IMR-90 (cell line): ENCODE results near the gene FBXO33. TPM values are rescaled to one million over a fixed set of nuclear protein-coding genes. Genes with fewer than 3 reads are reported as not detected.

Source experiments
- ATAC-seq: fragments of 200-7000 bp; cut with Tn5 transposase; 2 replicates; pipeline ENCODE4 v1.9.1; 2020; ENCODE audit warnings: low read depth, mild to moderate bottlenecking, moderate library complexity
- BruUV-seq: library from RNA; stranded (reverse); fragments of 400-500 nt; replicated peaks from 2 replicates; lab custom pipeline; 2021; lab: Mats Ljungman, UMichigan
- CTCF ChIA-PET: fragments of 300-600 bp; formaldehyde crosslinking; extraction: SDS; loops from one replicate; lab custom pipeline; 2021; ENCODE audit warnings: antibody characterized with exemption; lab: Yijun Ruan, JAX
- POLR2A ChIA-PET: fragments of 300-600 bp; sonication (Branson Sonifier 250); formaldehyde crosslinking; loops from one replicate; lab custom pipeline; 2022; ENCODE audit warnings: antibody characterized with exemption; ENCODE audit not compliant: unreplicated experiment; lab: Charles Lee
- DNase-seq: peaks from one replicate; pipeline ENCODE4 v3.0.0; 2013
- H2AFZ ChIP-seq: replicated peaks from 2 replicates; pipeline ENCODE3; 2013; ENCODE audit warnings: low read length, mild to moderate bottlenecking; ENCODE audit not compliant: poor library complexity
- H2AK5ac ChIP-seq: 2 replicates; pipeline ENCODE4 v1.6.1; 2013; ENCODE audit warnings: low read depth, low read length, inconsistent platforms
- H2AK9ac ChIP-seq: replicated peaks from 2 replicates; pipeline ENCODE3; 2013; ENCODE audit warnings: mild to moderate bottlenecking, low read depth, low read length, moderate library complexity; ENCODE audit not compliant: poor library complexity
- H2BK120ac ChIP-seq: 2 replicates; pipeline ENCODE4 v1.6.1; 2013; ENCODE audit warnings: low read depth, low read length, inconsistent platforms
- H2BK15ac ChIP-seq: 3 replicates; pipeline ENCODE4 v1.6.1; 2013; ENCODE audit warnings: low read depth, low read length, inconsistent platforms
- H2BK20ac ChIP-seq: 2 replicates; pipeline ENCODE4 v1.6.1; 2013; ENCODE audit warnings: low read depth, mild to moderate bottlenecking, inconsistent platforms, low read length, moderate library complexity
- H2BK5ac ChIP-seq: 2 replicates; pipeline ENCODE4 v1.6.1; 2013; ENCODE audit warnings: mild to moderate bottlenecking, low read depth, low read length, inconsistent platforms; ENCODE audit not compliant: poor library complexity, severe bottlenecking
- H3K14ac ChIP-seq: replicated peaks from 2 replicates; pipeline ENCODE4 v1.6.1; 2013; ENCODE audit warnings: low read depth, low read length, inconsistent platforms
- H3K18ac ChIP-seq: 2 replicates; pipeline ENCODE4 v1.6.1; 2013; ENCODE audit warnings: low read depth, low read length, control low read depth
- H3K23ac ChIP-seq: 2 replicates; pipeline ENCODE4 v1.6.1; 2013; ENCODE audit warnings: low read depth, low read length, inconsistent platforms
- H3K27ac ChIP-seq: 2 replicates; pipeline ENCODE4 v1.5.1; 2013; ENCODE audit warnings: mild to moderate bottlenecking, control low read depth, low read length; ENCODE audit not compliant: insufficient read depth
- H3K27me3 ChIP-seq: 2 replicates; pipeline ENCODE4 v1.6.1; 2013; ENCODE audit warnings: low read length; ENCODE audit not compliant: control insufficient read depth, insufficient read depth
- H3K36me3 ChIP-seq: 2 replicates; pipeline ENCODE4 v1.6.1; 2013; ENCODE audit warnings: low read length, mixed read lengths; ENCODE audit not compliant: control insufficient read depth, insufficient read depth
- H3K4ac ChIP-seq: 2 replicates; pipeline ENCODE4 v1.6.1; 2013; ENCODE audit warnings: low read depth, low read length, inconsistent platforms
- H3K4me1 ChIP-seq: 2 replicates; pipeline ENCODE4 v1.6.1; 2013; ENCODE audit warnings: low read length, mixed read lengths; ENCODE audit not compliant: control insufficient read depth, insufficient read depth
- H3K4me2 ChIP-seq: 2 replicates; pipeline ENCODE4 v1.6.1; 2013; ENCODE audit warnings: low read depth, mild to moderate bottlenecking, control low read depth, low read length, moderate library complexity
- H3K4me3 ChIP-seq: 2 replicates; pipeline ENCODE4 v1.5.1; 2013; ENCODE audit warnings: low read depth, mild to moderate bottlenecking, control low read depth, low read length, moderate library complexity; ENCODE audit not compliant: insufficient read depth
- H3K56ac ChIP-seq: 2 replicates; pipeline ENCODE4 v1.6.1; 2013; ENCODE audit warnings: low read length, inconsistent platforms; ENCODE audit not compliant: insufficient read depth; ENCODE audit errors: extremely low read depth
- H3K79me1 ChIP-seq, 2 experiments: 2 replicates each; pipeline ENCODE4 v1.6.1; 2013; ENCODE audit warnings: low read length in 2 of 2, inconsistent platforms in 1 of 2, low read depth in 1 of 2
- H3K9ac ChIP-seq: 2 replicates; pipeline ENCODE4 v1.6.1; 2013; ENCODE audit warnings: low read depth, low read length, control low read depth
- H3K9me1 ChIP-seq: 2 replicates; pipeline ENCODE4 v1.6.1; 2013; ENCODE audit warnings: low read length, inconsistent platforms; ENCODE audit not compliant: insufficient read depth
- H3K9me3 ChIP-seq: 2 replicates; pipeline ENCODE4 v1.6.1; 2013; ENCODE audit warnings: low read length; ENCODE audit not compliant: control insufficient read depth, insufficient read depth
- H4K20me1 ChIP-seq: 2 replicates; pipeline ENCODE4 v1.6.1; 2013; ENCODE audit warnings: low read length, inconsistent platforms; ENCODE audit not compliant: insufficient read depth
- H4K5ac ChIP-seq: 2 replicates; pipeline ENCODE4 v1.6.1; 2013; ENCODE audit warnings: mild to moderate bottlenecking, low read depth, low read length, control low read depth
- H4K8ac ChIP-seq, 2 experiments: 2 replicates each; pipeline ENCODE4 v1.6.1; 2013; ENCODE audit warnings: low read depth in 2 of 2, low read length in 2 of 2, control low read depth in 1 of 2, inconsistent platforms in 1 of 2
- H4K91ac ChIP-seq: 2 replicates; pipeline ENCODE4 v1.6.1; 2013; ENCODE audit warnings: low read depth, low read length, inconsistent platforms; ENCODE audit not compliant: insufficient read depth
- BHLHE40 ChIP-seq: fragments of 150-350 bp; IDR thresholded peaks from 2 replicates; pipeline ENCODE4 v1.6.1; 2016; ENCODE audit warnings: mild to moderate bottlenecking, low read depth, low read length
- ELK1 ChIP-seq: fragments of 150-350 bp; IDR thresholded peaks from 2 replicates; pipeline ENCODE4 v1.6.1; 2016; ENCODE audit warnings: low read depth, mild to moderate bottlenecking, low read length, moderate library complexity, borderline replicate concordance
- NFE2L2 ChIP-seq: fragments of 150-350 bp; IDR thresholded peaks from 2 replicates; pipeline ENCODE4 v1.6.1; 2016; ENCODE audit warnings: low read depth, mild to moderate bottlenecking, low read length
- POLR2A ChIP-seq: IDR thresholded peaks from 2 replicates; pipeline ENCODE4 v1.6.1; 2012; ENCODE audit warnings: mild to moderate bottlenecking, low read depth, low read length
- WGBS, 2 experiments: methylation state at CpG; one replicate each; pipeline versions ENCODE4 v1.1.5 to v1.1.7; 2013; ENCODE audit warnings: missing lambda C conversion rate in 2 of 2; ENCODE audit not compliant: insufficient read length in 1 of 2; ENCODE audit errors: extremely low coverage in 2 of 2; 5-methylcytosine and 5-hydroxymethylcytosine counted together
- dilution Hi-C: fragments of 300-500 bp; cut with HindIII; formaldehyde crosslinking; loops from one replicate; pipeline ENCODE4 v1.14.3; 2018; ENCODE audit warnings: low sequenced_read_pairs; ENCODE audit not compliant: unreplicated experiment
- in situ Hi-C: fragments of 300-500 bp; cut with MboI; formaldehyde crosslinking; loops from 3 replicates; pipeline ENCODE4 v1.14.3; 2019; ENCODE audit warnings: low sequenced_read_pairs, inconsistent platforms, mixed read lengths
- intact Hi-C: fragments of 100-400 bp; cut with micrococcal nuclease; formaldehyde crosslinking; loops from 2 replicates; pipeline ENCODE4 v1.10.0; 2022
- polyA plus RNA-seq, 3 experiments: library from polyadenylated mRNA; depleted of rRNA; stranded (reverse); fragments of >200 nt; gene quantifications; 2 replicates each; pipeline ENCODE4 v1.2.3, GENCODE V29; 2012; ENCODE audit warnings: low replicate concordance in 1 of 3
- total RNA-seq: library from RNA; depleted of rRNA; stranded (reverse); fragments of >200 nt; gene quantifications from 2 replicates; pipeline ENCODE4 v1.2.3, GENCODE V29; 2012

FBXO33 gene
- total and polyA plus RNA-seq, 2 of the 4 experiments (the other 2 are of a cell fraction) = 7.6 to 10.0 TPM

- H4K91ac ChIP-seq = no peak overlapping the region
- no peak overlapping the region for H3K27ac ChIP-seq
- H3K9me3 ChIP-seq = no peaks in the 10 kb centered on the region
- peaks cover 10 to 23% of the 10 kb centered on the region in 2 experiments for H3K79me1 ChIP-seq
- ATAC-seq (no peak), DNase-seq (no peak)
- in situ Hi-C loops = no loop called here
- H2BK5ac ChIP-seq = no peak overlapping the region
- peak overlapping the region; percentile 85 for H3K4me2 ChIP-seq
- WGBS, 2 experiments = no CpG with 5 or more reads among the region's 8 CpGs
- H4K8ac ChIP-seq = peak overlapping the region in 1 of 2 experiments; percentile 90; a peak in 2 of 4 replicates
- H3K9ac ChIP-seq = no peak overlapping the region; the same call in 1 of the 2 replicates
- no peak overlapping the region for H2BK20ac ChIP-seq
- no peak overlapping the region for H2AK9ac ChIP-seq
- BruUV-seq = no TSS peak
- 0 out of 2 replicates have a peak, but pooled peaks cover 2% of the 10 kb centered on the region for H3K4me1 ChIP-seq
- H2AFZ ChIP-seq = peak overlapping the region; percentile 9
- no peaks in the 10 kb centered on the region for H3K9me1 ChIP-seq
- CTCF ChIA-PET = no interaction called here
- POLR2A ChIA-PET = no interaction called here
- peak overlapping the region; percentile 86; the same call in 1 of the 2 replicates for H3K4me3 ChIP-seq
- TF ChIP-seq POLR2A (no peak), ELK1 (no peak), BHLHE40 (no peak), NFE2L2 (no peak)
- H3K4ac ChIP-seq = no peak overlapping the region
- no peaks in the 10 kb centered on the region for H3K36me3 ChIP-seq
- no peak overlapping the region for H3K56ac ChIP-seq
- no peak overlapping the region for H3K18ac ChIP-seq
- H4K20me1 ChIP-seq = peaks cover 18% of the 10 kb centered on the region; the same call in 1 of the 2 replicates
- H3K27me3 ChIP-seq = no peaks in the 10 kb centered on the region
- no peak overlapping the region for H4K5ac ChIP-seq
- intact Hi-C loops = loop anchor here (5.0 kb wide), 2 partner anchors 166 to 261 kb away; partner anchors contain the start of gene TRAPPC6B
- no peak overlapping the region for H3K14ac ChIP-seq
- no peak overlapping the region for H2BK120ac ChIP-seq
- dilution Hi-C loops = no loop called here
- H2AK5ac ChIP-seq = no peak overlapping the region
- H3K23ac ChIP-seq = no peak overlapping the region
- no peak overlapping the region for H2BK15ac ChIP-seq
These were observed 1.2 kb upstream of the FBXO33 start for GRCh38 chr14:39433452-39433813.
